Esophagus (tissue), 2 donors: Measurements from ENCODE around the gene OR6Y1. TPM values are rescaled to one million over a fixed set of nuclear protein-coding genes. Genes with fewer than 3 reads are reported as not detected.

Source experiments
- H3K27ac ChIP-seq, 2 donors: one replicate each; pipeline ENCODE4 v1.5.1; 2013; ENCODE audit warnings: low read depth in 2 of 2, mild to moderate bottlenecking in 2 of 2, inconsistent platforms in 1 of 2, low read length in 1 of 2, moderate library complexity in 1 of 2
- H3K27me3 ChIP-seq, 2 donors: one replicate each; pipeline ENCODE4 v1.6.1; 2013; ENCODE audit warnings: low read length in 2 of 2, control low read depth in 1 of 2, mild to moderate bottlenecking in 1 of 2; ENCODE audit not compliant: insufficient read depth in 2 of 2, control insufficient read depth in 1 of 2
- H3K36me3 ChIP-seq, 2 donors: one replicate each; pipeline ENCODE4 v1.6.1; 2013; ENCODE audit warnings: low read length in 1 of 2; ENCODE audit not compliant: control insufficient read depth in 2 of 2, insufficient read depth in 2 of 2
- H3K4me1 ChIP-seq, 2 donors: one replicate each; pipeline ENCODE4 v1.6.1; 2013; ENCODE audit warnings: low read length in 1 of 2; ENCODE audit not compliant: control insufficient read depth in 2 of 2, insufficient read depth in 2 of 2
- H3K4me3 ChIP-seq, 2 donors: one replicate each; pipeline ENCODE4 v1.5.1; 2013; ENCODE audit warnings: low read length in 2 of 2, mild to moderate bottlenecking in 2 of 2, low read depth in 1 of 2, moderate library complexity in 1 of 2
- H3K9me3 ChIP-seq, 2 donors: one replicate each; pipeline ENCODE4 v1.6.1; 2013; ENCODE audit warnings: mild to moderate bottlenecking in 2 of 2, low read depth in 1 of 2, low read length in 1 of 2, moderate library complexity in 1 of 2; ENCODE audit not compliant: control insufficient read depth in 2 of 2, insufficient read depth in 1 of 2
- WGBS, 2 donors: extraction: QIAGEN DNeasy Blood & Tissue Kit; methylation state at CpG; one replicate each; pipeline ENCODE4 v1.1.7; 2013; 5-methylcytosine and 5-hydroxymethylcytosine counted together
- polyA plus RNA-seq, 2 donors: library from polyadenylated mRNA; stranded (reverse); fragments of 200-250 nt; gene quantifications; one replicate each; pipeline ENCODE4 v1.2.3, GENCODE V29; 2013
- donor health status: healthy with polysubstance abuse.
- donor health status: Bipolar disorder and iron deficiency.

The OR6Y1 gene
- polyA plus RNA-seq, 2 donors = not detected

DNA sequence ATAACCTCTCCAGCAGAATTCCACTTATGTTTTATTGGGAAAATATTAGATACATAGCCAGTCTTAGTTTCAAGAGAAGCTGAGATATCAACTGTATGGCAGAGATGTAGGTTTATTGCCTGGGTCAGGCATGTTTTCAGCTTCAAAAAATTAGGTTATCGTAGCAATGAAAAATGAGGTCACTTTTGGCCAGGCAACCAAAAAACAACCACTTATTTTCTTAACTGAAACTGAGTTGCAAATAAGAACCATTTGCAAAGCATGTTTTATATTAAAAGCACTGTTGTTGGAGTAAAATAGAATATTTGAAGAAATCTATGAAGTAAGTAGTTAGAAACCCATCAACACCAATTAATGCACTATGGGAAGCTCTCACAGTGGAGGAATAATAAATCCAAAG is 5.5 kb upstream of the OR6Y1 start:
- Histone ChIP-seq H3K27ac (no peak overlapping the region), H3K9me3 (peaks cover 0 to 3% of the 10 kb centered on the region in 2 donors), H3K36me3 (no peaks in the 10 kb centered on the region), H3K4me1 (no peaks in the 10 kb centered on the region), H3K4me3 (no peak overlapping the region), H3K27me3 (no peaks in the 10 kb centered on the region)
- WGBS, 2 donors = 85 to 88% methylated on average over 1 of the region's 1 CpG

DNA sequence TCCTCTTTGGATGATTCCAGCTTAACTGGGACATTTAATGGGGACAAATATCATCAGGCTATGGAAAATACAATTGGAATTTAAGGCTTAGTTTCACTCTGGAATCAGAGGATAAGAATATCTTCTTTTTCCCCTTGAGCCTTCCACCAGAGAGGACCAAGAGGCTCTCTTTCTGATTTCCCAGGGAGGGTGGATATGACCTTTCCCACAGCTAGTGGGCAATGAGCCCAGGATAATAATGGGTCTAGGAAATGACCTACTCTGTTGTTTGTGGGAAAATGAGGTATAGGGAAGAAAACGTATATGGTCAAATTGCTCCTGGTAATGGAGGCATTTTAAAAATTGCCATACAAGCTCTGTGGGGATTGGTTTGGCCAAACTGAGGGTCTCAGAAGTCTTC is 1.9 kb downstream of the OR6Y1 start:
- H3K4me1 ChIP-seq = no peaks in the 10 kb centered on the region
- H3K27ac ChIP-seq = no peak overlapping the region
- no peaks in the 10 kb centered on the region for H3K27me3 ChIP-seq
- H3K9me3 ChIP-seq = no peaks in the 10 kb centered on the region
- no peak overlapping the region for H3K4me3 ChIP-seq
- WGBS, 2 donors = 70 to 72% methylated on average over 1 of the region's 1 CpG
- no peaks in the 10 kb centered on the region for H3K36me3 ChIP-seq

DNA sequence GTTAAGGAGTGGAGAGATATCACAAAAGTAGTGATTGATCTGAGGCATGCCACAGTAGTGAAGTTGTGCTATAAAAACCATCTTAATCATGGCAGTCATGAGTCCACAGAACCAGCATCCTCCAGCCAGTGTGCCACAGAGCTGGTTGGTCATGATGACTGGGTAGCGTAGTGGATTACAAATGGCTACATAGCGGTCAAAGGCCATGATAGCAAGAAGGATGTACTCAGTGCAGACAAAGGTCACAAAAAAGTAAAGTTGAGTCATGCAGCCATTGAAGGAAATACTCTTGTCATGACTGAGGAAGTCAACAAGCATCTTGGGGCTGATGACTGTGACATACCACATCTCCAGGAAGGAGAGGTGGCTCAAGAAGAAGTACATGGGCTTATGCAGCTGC is 6.7 kb downstream of the OR6Y1 start:
- WGBS, 2 donors = 93 to 96% methylated on average over 2 of the region's 2 CpGs
- Histone ChIP-seq H3K9me3 (no peaks in the 10 kb centered on the region), H3K4me3 (no peak overlapping the region)

DNA sequence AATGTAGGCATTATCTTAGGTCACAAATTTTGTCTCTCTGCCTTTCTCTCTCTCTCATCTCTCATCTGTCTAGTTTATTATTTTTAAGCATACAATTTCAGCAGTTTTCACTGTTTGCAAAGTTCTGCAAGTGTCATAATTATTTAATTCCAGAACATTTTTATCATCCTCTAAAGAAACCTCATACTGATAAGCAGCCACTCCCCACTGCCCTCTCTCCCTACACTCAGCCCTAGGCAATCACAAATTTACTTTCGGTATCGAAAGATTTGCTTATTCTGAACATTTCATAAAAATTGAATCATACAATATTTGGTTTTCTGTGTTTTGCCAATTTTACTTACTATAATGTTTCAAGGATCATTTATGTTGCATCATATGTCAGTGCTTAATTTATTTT is 16.6 kb downstream of the OR6Y1 start:
- Histone ChIP-seq H3K27me3 (no peaks in the 10 kb centered on the region), H3K4me1 (no peaks in the 10 kb centered on the region), H3K9me3 (no peaks in the 10 kb centered on the region), H3K4me3 (no peak overlapping the region), H3K36me3 (no peaks in the 10 kb centered on the region), H3K27ac (no peak overlapping the region)
- 84 to 86% methylated on average over 2 of the region's 2 CpGs for WGBS, 2 donors

More for the DNA sequence above, 6.7 kb downstream of the OR6Y1 start:
- Histone ChIP-seq H3K36me3 (no peaks in the 10 kb centered on the region), H3K27ac (no peak overlapping the region), H3K4me1 (no peaks in the 10 kb centered on the region), H3K27me3 (no peaks in the 10 kb centered on the region)

DNA sequence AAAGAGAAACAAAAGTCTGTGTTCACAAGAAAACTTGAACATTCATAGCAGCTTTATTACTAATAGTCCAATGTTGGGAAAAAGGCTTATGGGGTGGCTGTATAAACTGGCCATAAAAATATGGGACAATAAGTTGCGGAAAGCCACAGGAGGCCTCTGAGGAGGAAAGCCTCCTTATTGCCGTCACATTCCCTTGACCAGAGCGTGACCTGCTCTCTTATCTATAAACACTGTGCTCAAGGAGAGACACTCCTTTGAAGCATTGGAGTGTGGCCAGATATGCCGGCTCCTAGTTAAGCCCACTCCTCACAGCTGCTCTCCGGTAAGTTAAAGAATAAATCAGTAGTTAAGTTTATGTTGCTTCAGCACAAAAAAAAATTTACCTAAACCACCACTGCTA is 19.7 kb downstream of the OR6Y1 start:
- Histone ChIP-seq H3K27me3 (no peaks in the 10 kb centered on the region), H3K4me3 (no peak overlapping the region), H3K4me1 (no peaks in the 10 kb centered on the region), H3K36me3 (no peaks in the 10 kb centered on the region), H3K27ac (no peak overlapping the region), H3K9me3 (no peaks in the 10 kb centered on the region)
- WGBS, 2 donors = 33 to 35% methylated on average over 5 of the region's 5 CpGs

DNA sequence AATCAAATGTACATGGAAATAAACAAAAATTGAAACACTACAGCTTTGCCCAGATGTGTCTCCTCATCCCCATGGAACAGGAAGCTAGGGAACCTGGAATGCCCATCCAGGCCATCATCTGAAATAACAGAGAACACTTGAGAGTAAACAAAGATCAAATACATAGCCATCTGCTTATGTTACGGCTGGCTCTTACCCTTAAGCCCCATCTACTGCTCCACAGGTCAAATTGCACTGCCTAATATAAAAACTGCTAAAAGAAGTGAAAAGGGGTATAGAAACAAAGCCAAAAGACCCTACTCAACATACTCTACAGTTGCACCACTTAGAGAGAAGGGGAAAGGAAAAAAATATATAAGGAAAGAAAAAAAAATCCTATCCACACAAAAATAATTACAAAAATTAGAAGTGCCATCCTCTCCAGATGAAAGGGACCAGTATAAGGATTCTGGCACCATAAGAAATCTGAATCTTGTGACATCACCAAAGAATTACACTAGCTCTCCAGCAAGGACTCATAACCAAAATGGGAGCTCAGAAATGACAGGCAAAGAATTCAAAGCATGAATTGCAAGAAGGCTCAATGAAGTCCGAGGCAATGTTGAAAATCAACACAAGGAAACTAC is 26.9 kb downstream of the OR6Y1 start:
- Histone ChIP-seq H3K4me1 (no peaks in the 10 kb centered on the region), H3K27me3 (no peaks in the 10 kb centered on the region), H3K9me3 (no peaks in the 10 kb centered on the region), H3K4me3 (no peak overlapping the region), H3K36me3 (no peaks in the 10 kb centered on the region), H3K27ac (no peak overlapping the region)
- 0 to 27% methylated on average over 2 of the region's 2 CpGs for WGBS, 2 donors

DNA sequence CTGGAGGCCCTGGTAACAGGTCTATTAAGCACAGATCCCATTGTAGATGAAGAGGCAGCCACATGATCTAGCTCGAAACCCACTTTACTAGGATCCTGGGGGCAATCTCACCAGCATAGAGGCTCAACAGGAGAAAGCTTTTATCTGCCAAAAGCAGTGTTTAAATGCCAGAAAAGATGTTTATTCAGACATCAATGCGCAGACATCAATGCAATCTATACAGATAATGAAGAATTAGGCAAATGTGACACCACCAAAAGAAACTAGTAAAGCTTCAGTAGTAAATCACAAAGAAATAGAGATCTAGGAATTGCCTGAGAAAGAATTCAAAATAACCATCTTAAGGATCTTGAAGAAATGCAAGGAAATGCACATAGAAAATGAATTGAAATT is 32.5 kb downstream of the OR6Y1 start:
- Histone ChIP-seq H3K27me3 (no peaks in the 10 kb centered on the region), H3K4me1 (no peaks in the 10 kb centered on the region), H3K9me3 (no peaks in the 10 kb centered on the region), H3K27ac (no peak overlapping the region), H3K4me3 (no peak overlapping the region), H3K36me3 (no peaks in the 10 kb centered on the region)
- WGBS, 2 donors = 73 to 78% methylated on average over 2 of the region's 2 CpGs

DNA sequence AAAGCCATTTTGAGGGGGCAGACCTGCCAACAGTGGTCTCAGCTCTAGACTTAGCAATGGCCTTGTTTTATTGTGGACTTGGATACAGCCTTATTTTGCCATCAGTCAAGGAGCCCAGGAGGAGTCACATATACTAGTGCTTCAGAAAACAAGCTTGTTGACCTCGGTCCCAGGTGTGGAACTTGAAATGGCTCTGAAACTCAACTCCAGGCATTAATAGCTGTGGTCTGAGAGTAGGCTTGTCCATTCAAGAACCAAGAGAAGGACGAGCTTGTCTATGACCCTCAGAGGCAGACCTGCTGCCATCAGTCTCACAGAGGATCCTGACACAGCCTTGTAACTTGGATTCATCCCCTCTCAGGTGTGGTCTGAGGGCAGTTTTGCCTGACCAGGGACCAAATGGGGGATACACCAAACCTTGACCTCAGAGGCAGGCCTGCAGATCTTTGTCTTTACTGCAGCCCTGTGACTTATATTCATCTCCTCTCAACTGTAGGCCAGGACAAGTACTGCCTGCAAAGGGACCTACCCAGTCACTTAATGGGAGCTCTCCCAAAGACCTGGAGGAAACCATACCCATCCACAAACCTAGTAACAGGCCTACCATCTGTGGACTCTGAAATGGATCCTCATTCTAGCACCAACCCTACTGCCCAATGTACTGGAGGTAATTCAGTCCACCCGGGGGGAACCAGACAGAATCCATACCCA is 33.1 kb downstream of the OR6Y1 start:
- Histone ChIP-seq H3K4me3 (no peak overlapping the region), H3K9me3 (no peaks in the 10 kb centered on the region), H3K27ac (no peak overlapping the region), H3K27me3 (no peaks in the 10 kb centered on the region), H3K36me3 (no peaks in the 10 kb centered on the region), H3K4me1 (no peaks in the 10 kb centered on the region)
- WGBS, 2 donors = 75 to 79% methylated on average over 3 of the region's 3 CpGs

DNA sequence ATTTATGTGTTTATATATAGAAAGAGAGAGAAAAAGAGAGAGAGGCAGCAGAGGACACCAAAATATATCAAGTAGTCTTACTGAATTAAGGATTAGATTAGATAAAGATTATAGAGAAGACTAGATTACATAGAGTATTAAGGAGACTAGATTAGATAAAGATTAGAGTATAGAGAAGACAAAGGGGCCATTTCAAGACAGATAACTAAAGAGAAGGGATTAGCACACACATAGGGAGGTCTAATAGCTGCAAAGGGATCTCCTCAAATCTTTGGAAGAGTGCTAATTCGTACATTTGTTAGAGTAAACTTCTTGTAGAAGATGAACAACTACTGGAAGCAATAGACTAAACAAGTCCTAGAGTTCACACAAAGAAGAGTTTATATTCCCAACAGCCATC is 34.2 kb downstream of the OR6Y1 start:
- Histone ChIP-seq H3K27ac (no peak overlapping the region), H3K36me3 (no peaks in the 10 kb centered on the region), H3K4me1 (no peaks in the 10 kb centered on the region), H3K9me3 (no peaks in the 10 kb centered on the region), H3K4me3 (no peak overlapping the region), H3K27me3 (no peaks in the 10 kb centered on the region)
- WGBS, 2 donors = 29 to 41% methylated on average over 1 of the region's 1 CpG

DNA sequence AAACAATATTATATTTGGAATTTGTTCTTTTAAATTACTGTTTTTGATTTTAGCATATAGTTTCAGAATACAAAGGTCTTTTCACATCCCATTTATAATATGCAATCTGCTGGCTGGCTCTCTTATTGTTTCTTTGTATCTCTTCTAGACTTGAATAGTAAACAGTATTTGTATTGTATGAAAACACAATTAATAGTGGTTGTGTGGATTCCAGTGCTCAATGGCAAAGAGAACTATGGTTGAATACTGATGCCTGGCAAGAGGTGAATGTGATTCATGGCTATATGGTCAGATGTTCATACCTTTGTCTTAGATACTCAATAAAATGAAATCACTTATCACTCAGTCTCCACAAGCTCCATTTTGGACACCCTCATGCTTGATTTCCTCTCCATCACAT is 37.2 kb downstream of the OR6Y1 start:
- H3K4me3 ChIP-seq = no peak overlapping the region
- H3K36me3 ChIP-seq = no peaks in the 10 kb centered on the region
- no peaks in the 10 kb centered on the region for H3K4me1 ChIP-seq
- no peak overlapping the region for H3K27ac ChIP-seq
- H3K27me3 ChIP-seq = no peaks in the 10 kb centered on the region
- no peaks in the 10 kb centered on the region for H3K9me3 ChIP-seq
